Loucy (cell line): Measurements from ENCODE around the gene MPPED2.

Experiments used
- H2AFZ ChIP-seq: fragments of 200-600 bp; sonication (generic); 2 replicates; pipeline ENCODE4 v1.6.0; 2016; ENCODE audit warnings: antibody characterized with exemption, mild to moderate bottlenecking, low read length, moderate library complexity
- H3F3A ChIP-seq: fragments of 200-600 bp; 2 replicates; pipeline ENCODE4 v1.6.0; 2016; ENCODE audit warnings: antibody characterized with exemption, low read depth, mild to moderate bottlenecking
- H3K27me3 ChIP-seq: fragments of 200-600 bp; sonication (generic); 2 replicates; pipeline ENCODE4 v1.6.1; 2014; ENCODE audit warnings: low read length, mild to moderate bottlenecking; ENCODE audit not compliant: insufficient read depth, poor library complexity, severe bottlenecking
- H3K36me3 ChIP-seq: fragments of 200-600 bp; sonication (generic); 2 replicates; pipeline ENCODE4 v1.6.1; 2016; ENCODE audit warnings: low read length; ENCODE audit not compliant: insufficient read depth
- H3K4me1 ChIP-seq: fragments of 200-600 bp; sonication (generic); 2 replicates; pipeline ENCODE4 v1.5.1; 2014; ENCODE audit warnings: low read length, mild to moderate bottlenecking; ENCODE audit not compliant: insufficient read depth, poor library complexity, severe bottlenecking
- H3K4me2 ChIP-seq: fragments of 200-600 bp; sonication (generic); 2 replicates; pipeline ENCODE4 v1.6.0; 2014; ENCODE audit warnings: antibody characterized with exemption, low read length, low read depth, mild to moderate bottlenecking; ENCODE audit not compliant: poor library complexity, severe bottlenecking
- H3K4me3 ChIP-seq: fragments of 200-600 bp; sonication (generic); 2 replicates; pipeline ENCODE4 v1.5.1; 2014; ENCODE audit warnings: low read length, mild to moderate bottlenecking, mixed read lengths; ENCODE audit not compliant: poor library complexity, severe bottlenecking
- H3K79me2 ChIP-seq: fragments of 200-600 bp; sonication (generic); 2 replicates; pipeline ENCODE4 v1.6.1; 2014; ENCODE audit warnings: low read length; ENCODE audit not compliant: insufficient read depth
- H3K9ac ChIP-seq: fragments of 200-600 bp; sonication (generic); 2 replicates; pipeline ENCODE4 v1.6.0; 2014; ENCODE audit warnings: mild to moderate bottlenecking, low read depth, low read length, moderate library complexity; ENCODE audit not compliant: poor library complexity, severe bottlenecking
- H3K9me2 ChIP-seq: fragments of 200-600 bp; sonication (generic); replicated peaks from 2 replicates; pipeline ENCODE4 v1.6.1; 2016; ENCODE audit warnings: low read depth, low read length, mixed read lengths
- H3K9me3 ChIP-seq: fragments of 200-600 bp; sonication (generic); 2 replicates; pipeline ENCODE4 v1.6.1; 2014; ENCODE audit warnings: mild to moderate bottlenecking, antibody characterized with exemption, low read length, low read depth; ENCODE audit not compliant: insufficient read depth
- H4K20me1 ChIP-seq: fragments of 200-600 bp; sonication (generic); 2 replicates; pipeline ENCODE4 v1.6.0; 2014; ENCODE audit warnings: antibody characterized with exemption, low read length, mild to moderate bottlenecking; ENCODE audit not compliant: insufficient read depth, poor library complexity, severe bottlenecking
- CTCF ChIP-seq: fragments of 200-600 bp; sonication (generic); conservative IDR thresholded peaks from 2 replicates; pipeline ENCODE4 v1.5.1; 2014; ENCODE audit warnings: mild to moderate bottlenecking, antibody characterized with exemption, low read length
- EZH2phosphoT487 ChIP-seq: fragments of 200-600 bp; IDR thresholded peaks from 2 replicates; pipeline ENCODE4 v1.6.1; 2018; ENCODE audit warnings: antibody characterized with exemption, mild to moderate bottlenecking, moderate library complexity, borderline replicate concordance

MPPED2 gene

GRCh38 chr11:30619767-30620166 is 33.6 kb upstream of the MPPED2 start:
- no peak overlapping the region for H3K4me2 ChIP-seq
- no peaks in the 10 kb centered on the region; the same call in 1 of the 2 replicates for H3K9me2 ChIP-seq
- TF ChIP-seq CTCF (no peak), EZH2phosphoT487 (no peak)
- H3K9ac ChIP-seq = no peak overlapping the region
- no peaks in the 10 kb centered on the region for H3K9me3 ChIP-seq
- no peak overlapping the region for H3K4me3 ChIP-seq
- H3K36me3 ChIP-seq = no peaks in the 10 kb centered on the region
- H3K4me1 ChIP-seq = no peaks in the 10 kb centered on the region
- H2AFZ ChIP-seq = no peak overlapping the region
- no peaks in the 10 kb centered on the region for H3K79me2 ChIP-seq
- H4K20me1 ChIP-seq = no peaks in the 10 kb centered on the region
- no peaks in the 10 kb centered on the region for H3K27me3 ChIP-seq
- H3F3A ChIP-seq = no peaks in the 10 kb centered on the region

- no peak overlapping the region for H3K9ac ChIP-seq
- H3K4me1 ChIP-seq = no peaks in the 10 kb centered on the region
- H3K36me3 ChIP-seq = no peaks in the 10 kb centered on the region
- no peaks in the 10 kb centered on the region for H3F3A ChIP-seq
- H2AFZ ChIP-seq = no peak overlapping the region
- H3K9me2 ChIP-seq = no peaks in the 10 kb centered on the region; the same call in 1 of the 2 replicates
- H3K79me2 ChIP-seq = no peaks in the 10 kb centered on the region
- TF ChIP-seq EZH2phosphoT487 = no peak
- TF ChIP-seq CTCF = no peak
- H4K20me1 ChIP-seq = no peaks in the 10 kb centered on the region
- no peaks in the 10 kb centered on the region for H3K27me3 ChIP-seq
- H3K4me3 ChIP-seq = no peak overlapping the region
- H3K4me2 ChIP-seq = no peak overlapping the region
- H3K9me3 ChIP-seq = no peaks in the 10 kb centered on the region
Observed at GRCh38 chr11:30617762-30618161, 31.6 kb upstream of the MPPED2 start.

GRCh38 chr11:30610628-30611027 is 24.5 kb upstream of the MPPED2 start:
- no peaks in the 10 kb centered on the region for H3K27me3 ChIP-seq
- H3K79me2 ChIP-seq = no peaks in the 10 kb centered on the region
- no peak overlapping the region for H3K4me2 ChIP-seq
- H4K20me1 ChIP-seq = no peaks in the 10 kb centered on the region
- no peak overlapping the region for H3K4me3 ChIP-seq
- no peak overlapping the region for H2AFZ ChIP-seq
- H3K36me3 ChIP-seq = no peaks in the 10 kb centered on the region
- TF ChIP-seq CTCF (no peak), EZH2phosphoT487 (no peak)
- H3K4me1 ChIP-seq = no peaks in the 10 kb centered on the region
- no peaks in the 10 kb centered on the region for H3F3A ChIP-seq
- 0 out of 2 replicates have a peak, but pooled peaks cover 4% of the 10 kb centered on the region for H3K9me2 ChIP-seq
- H3K9ac ChIP-seq = no peak overlapping the region
- H3K9me3 ChIP-seq = no peaks in the 10 kb centered on the region
